H1 (cell line): ENCODE data around the gene DES.

Experiments used
- ASH2L ChIP-seq: fragments of 200-600, 300-600 bp; sonication (generic); IDR thresholded peaks from one replicate; pipeline ENCODE4 v1.7.1; 2017; ENCODE audit warnings: low read length
- CBX8 ChIP-seq: fragments of 300-800, 300-1000 bp; sonication (generic); IDR thresholded peaks from 2 replicates; pipeline ENCODE4 v1.7.1; 2016; ENCODE audit warnings: low read depth, low read length, borderline replicate concordance
- EZH2 ChIP-seq: fragments of 200-600 bp; sonication (generic); IDR thresholded peaks from 2 replicates; pipeline ENCODE4 v1.7.1; 2012; ENCODE audit warnings: low read depth, mild to moderate bottlenecking, moderate library complexity, low read length, inconsistent platforms; ENCODE audit not compliant: severe bottlenecking
- JUN ChIP-seq: IDR thresholded peaks from 2 replicates; pipeline ENCODE4 v1.6.1; 2011; ENCODE audit warnings: low read depth, mild to moderate bottlenecking, improper control_type of control experiment, low read length
- POLR2A ChIP-seq, 2 experiments: IDR thresholded peaks; 1 replicate in 1 of 2; 2 replicates in 1 of 2; pipeline ENCODE4 v1.6.1; 2011; ENCODE audit warnings: low read depth in 2 of 2, low read length in 2 of 2, mild to moderate bottlenecking in 2 of 2; ENCODE audit errors: control extremely low read depth in 1 of 2
- RBBP5 ChIP-seq: IDR thresholded peaks from 2 replicates; pipeline ENCODE4 v1.7.1; 2012; ENCODE audit warnings: low read depth, mild to moderate bottlenecking, inconsistent platforms, low read length, moderate library complexity, borderline replicate concordance
- SAP30 ChIP-seq: fragments of 300-600 bp; sonication (generic); IDR thresholded peaks from 2 replicates; pipeline ENCODE4 v1.7.1; 2012; ENCODE audit warnings: low read length, moderate library complexity, mild to moderate bottlenecking, inconsistent platforms; ENCODE audit not compliant: insufficient read depth, insufficient replicate concordance
- SIX5 ChIP-seq: IDR thresholded peaks from 2 replicates; pipeline ENCODE4 v1.6.1; 2011; ENCODE audit warnings: mild to moderate bottlenecking, low read depth, low read length
- SUZ12 ChIP-seq: fragments of 200-600 bp; sonication (generic); IDR thresholded peaks from 2 replicates; pipeline ENCODE4 v1.6.1; 2012; ENCODE audit warnings: mild to moderate bottlenecking, inconsistent platforms, low read length, moderate library complexity, mixed read lengths
- TF ChIP-seq, protein P1 (sequence below): IDR thresholded peaks from 2 replicates; pipeline ENCODE4 v1.6.1; 2011; ENCODE audit warnings: low read length, improper control_type of control experiment
- TF ChIP-seq, protein P2 (sequence below), 3 experiments: IDR thresholded peaks; 1 replicate in 2 of 3; 2 replicates in 1 of 3; pipeline versions ENCODE4 v1.5.1 to v1.6.1; 2011; ENCODE audit warnings: low read length in 3 of 3, mild to moderate bottlenecking in 3 of 3, inconsistent platforms in 2 of 3, low read depth in 1 of 3, moderate library complexity in 1 of 3; ENCODE audit not compliant: insufficient read depth in 1 of 3; ENCODE audit errors: control extremely low read depth in 1 of 3
- TF ChIP-seq, protein P3 (sequence below): IDR thresholded peaks from 2 replicates; pipeline ENCODE4 v1.6.1; 2012; ENCODE audit warnings: inconsistent platforms

DNA sequence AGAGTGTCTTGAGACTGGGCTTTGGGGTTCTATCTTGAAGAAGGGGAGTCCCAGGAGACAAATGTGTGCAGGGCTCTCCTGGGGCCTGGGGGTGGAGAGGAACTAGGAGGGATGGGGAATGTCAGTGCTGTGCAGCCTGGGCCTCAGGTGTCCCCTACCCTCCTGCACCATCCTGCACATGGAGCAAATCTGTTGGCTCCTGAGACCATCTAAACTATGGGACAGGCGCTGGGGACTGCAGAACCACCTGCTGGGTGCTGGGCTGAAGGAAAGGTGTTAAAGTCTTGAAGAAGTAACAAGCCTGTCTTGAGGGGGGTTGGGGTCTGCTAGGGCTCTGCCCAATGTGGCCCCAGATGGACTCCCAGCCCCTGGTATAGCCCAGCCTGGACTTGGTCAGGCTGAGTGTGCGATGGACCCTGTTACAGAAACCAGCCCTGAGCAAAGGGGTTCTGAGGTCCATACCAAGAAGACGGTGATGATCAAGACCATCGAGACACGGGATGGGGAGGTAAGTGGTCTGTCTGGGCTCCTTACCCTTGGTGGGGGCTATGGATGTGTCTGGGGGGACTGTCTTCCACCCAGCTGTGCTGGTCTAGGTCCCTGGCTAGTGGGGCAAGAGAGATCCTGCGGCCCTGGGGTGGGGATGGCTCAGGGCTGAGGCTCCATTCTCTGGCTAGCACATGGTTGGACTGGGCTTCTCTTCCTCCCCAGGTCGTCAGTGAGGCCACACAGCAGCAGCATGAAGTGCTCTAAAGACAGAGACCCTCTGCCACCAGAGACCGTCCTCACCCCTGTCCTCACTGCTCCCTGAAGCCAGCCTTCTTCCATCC is 7.3 kb downstream of the DES start:
- TF ChIP-seq, protein P1, sequence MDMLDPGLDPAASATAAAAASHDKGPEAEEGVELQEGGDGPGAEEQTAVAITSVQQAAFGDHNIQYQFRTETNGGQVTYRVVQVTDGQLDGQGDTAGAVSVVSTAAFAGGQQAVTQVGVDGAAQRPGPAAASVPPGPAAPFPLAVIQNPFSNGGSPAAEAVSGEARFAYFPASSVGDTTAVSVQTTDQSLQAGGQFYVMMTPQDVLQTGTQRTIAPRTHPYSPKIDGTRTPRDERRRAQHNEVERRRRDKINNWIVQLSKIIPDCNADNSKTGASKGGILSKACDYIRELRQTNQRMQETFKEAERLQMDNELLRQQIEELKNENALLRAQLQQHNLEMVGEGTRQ: no peak
- TF ChIP-seq RBBP5: no peak
- TF ChIP-seq, protein P2, sequence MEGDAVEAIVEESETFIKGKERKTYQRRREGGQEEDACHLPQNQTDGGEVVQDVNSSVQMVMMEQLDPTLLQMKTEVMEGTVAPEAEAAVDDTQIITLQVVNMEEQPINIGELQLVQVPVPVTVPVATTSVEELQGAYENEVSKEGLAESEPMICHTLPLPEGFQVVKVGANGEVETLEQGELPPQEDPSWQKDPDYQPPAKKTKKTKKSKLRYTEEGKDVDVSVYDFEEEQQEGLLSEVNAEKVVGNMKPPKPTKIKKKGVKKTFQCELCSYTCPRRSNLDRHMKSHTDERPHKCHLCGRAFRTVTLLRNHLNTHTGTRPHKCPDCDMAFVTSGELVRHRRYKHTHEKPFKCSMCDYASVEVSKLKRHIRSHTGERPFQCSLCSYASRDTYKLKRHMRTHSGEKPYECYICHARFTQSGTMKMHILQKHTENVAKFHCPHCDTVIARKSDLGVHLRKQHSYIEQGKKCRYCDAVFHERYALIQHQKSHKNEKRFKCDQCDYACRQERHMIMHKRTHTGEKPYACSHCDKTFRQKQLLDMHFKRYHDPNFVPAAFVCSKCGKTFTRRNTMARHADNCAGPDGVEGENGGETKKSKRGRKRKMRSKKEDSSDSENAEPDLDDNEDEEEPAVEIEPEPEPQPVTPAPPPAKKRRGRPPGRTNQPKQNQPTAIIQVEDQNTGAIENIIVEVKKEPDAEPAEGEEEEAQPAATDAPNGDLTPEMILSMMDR (IDR thresholded peaks at IDR 0.05; ENCODE audit: control extremely low read depth in 1 of 3, insufficient read depth in 1 of 3, low read depth in 1 of 3, low read length in 3 of 3): no peak
- no peak for TF ChIP-seq SUZ12
- no peak for TF ChIP-seq JUN
- TF ChIP-seq POLR2A (IDR thresholded peaks at IDR 0.05; ENCODE audit: control extremely low read depth in 1 of 2, low read depth in 2 of 2, low read length in 2 of 2): no peak
- no peak for TF ChIP-seq ASH2L
- no peak for TF ChIP-seq EZH2
- no peak for TF ChIP-seq CBX8
- TF ChIP-seq, protein P3, sequence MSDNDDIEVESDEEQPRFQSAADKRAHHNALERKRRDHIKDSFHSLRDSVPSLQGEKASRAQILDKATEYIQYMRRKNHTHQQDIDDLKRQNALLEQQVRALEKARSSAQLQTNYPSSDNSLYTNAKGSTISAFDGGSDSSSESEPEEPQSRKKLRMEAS: no peak
- no peak for TF ChIP-seq SAP30
- no peak for TF ChIP-seq SIX5
